ENCODE results near the gene BHLHE23. TPM values are rescaled to one million over a fixed set of nuclear protein-coding genes. Genes with fewer than 3 reads are reported as not detected.

BHLHE23 gene
- total RNA-seq, 1 donor from 2014 or later: 23.9 TPM

- Mint-ChIP-seq H3K9me3 (ENCODE audit: unreplicated experiment) (peaks cover 8% of the 10 kb centered on the region), H3K4me3 (ENCODE audit: unreplicated experiment) (peak overlapping the region; percentile 46), H3K27ac (ENCODE audit: unreplicated experiment) (no peak overlapping the region), H3K27me3 (ENCODE audit: unreplicated experiment) (peaks cover 9% of the 10 kb centered on the region), H3K4me1 (ENCODE audit: low read depth, unreplicated experiment) (peaks cover 31% of the 10 kb centered on the region), H3K36me3 (ENCODE audit: unreplicated experiment) (peaks cover 5% of the 10 kb centered on the region)
- DNase-seq: peak; percentile 26
- TF ChIP-seq, protein P1, sequence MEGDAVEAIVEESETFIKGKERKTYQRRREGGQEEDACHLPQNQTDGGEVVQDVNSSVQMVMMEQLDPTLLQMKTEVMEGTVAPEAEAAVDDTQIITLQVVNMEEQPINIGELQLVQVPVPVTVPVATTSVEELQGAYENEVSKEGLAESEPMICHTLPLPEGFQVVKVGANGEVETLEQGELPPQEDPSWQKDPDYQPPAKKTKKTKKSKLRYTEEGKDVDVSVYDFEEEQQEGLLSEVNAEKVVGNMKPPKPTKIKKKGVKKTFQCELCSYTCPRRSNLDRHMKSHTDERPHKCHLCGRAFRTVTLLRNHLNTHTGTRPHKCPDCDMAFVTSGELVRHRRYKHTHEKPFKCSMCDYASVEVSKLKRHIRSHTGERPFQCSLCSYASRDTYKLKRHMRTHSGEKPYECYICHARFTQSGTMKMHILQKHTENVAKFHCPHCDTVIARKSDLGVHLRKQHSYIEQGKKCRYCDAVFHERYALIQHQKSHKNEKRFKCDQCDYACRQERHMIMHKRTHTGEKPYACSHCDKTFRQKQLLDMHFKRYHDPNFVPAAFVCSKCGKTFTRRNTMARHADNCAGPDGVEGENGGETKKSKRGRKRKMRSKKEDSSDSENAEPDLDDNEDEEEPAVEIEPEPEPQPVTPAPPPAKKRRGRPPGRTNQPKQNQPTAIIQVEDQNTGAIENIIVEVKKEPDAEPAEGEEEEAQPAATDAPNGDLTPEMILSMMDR (IDR thresholded peaks at IDR 0.05; ENCODE audit: partially characterized antibody, unreplicated experiment): no peak
Measured at GRCh38 chr20:63022501-63022900, 15.7 kb upstream of the BHLHE23 start.

GRCh38 chr20:63021356-63022321 is 14.9 kb upstream of the BHLHE23 start:
- Mint-ChIP-seq H3K36me3 (ENCODE audit: unreplicated experiment) (peaks cover 5% of the 10 kb centered on the region), H3K27me3 (ENCODE audit: unreplicated experiment) (peaks cover 6% of the 10 kb centered on the region)

GRCh38 chr20:63020681-63021080 is 13.9 kb upstream of the BHLHE23 start:
- TF ChIP-seq, protein P1 (IDR thresholded peaks at IDR 0.05; ENCODE audit: partially characterized antibody, unreplicated experiment): no peak
- Mint-ChIP-seq H3K36me3 (ENCODE audit: unreplicated experiment) (peaks cover 5% of the 10 kb centered on the region), H3K27ac (ENCODE audit: unreplicated experiment) (peak overlapping the region; percentile 4), H3K4me1 (ENCODE audit: low read depth, unreplicated experiment) (peaks cover 27% of the 10 kb centered on the region), H3K27me3 (ENCODE audit: unreplicated experiment) (peaks cover 5% of the 10 kb centered on the region), H3K9me3 (ENCODE audit: unreplicated experiment) (peaks cover 4% of the 10 kb centered on the region), H3K4me3 (ENCODE audit: unreplicated experiment) (peak overlapping the region; percentile 9)
- no peak for DNase-seq

More at GRCh38 chr20:63021356-63022321, 14.9 kb upstream of the BHLHE23 start:
- peak overlapping the region; percentile 46 for H3K4me3 Mint-ChIP-seq (ENCODE audit: unreplicated experiment)
- peaks cover 26% of the 10 kb centered on the region for H3K4me1 Mint-ChIP-seq (ENCODE audit: low read depth, unreplicated experiment)
- H3K27ac Mint-ChIP-seq (ENCODE audit: unreplicated experiment): no peak overlapping the region
- H3K9me3 Mint-ChIP-seq (ENCODE audit: unreplicated experiment): peaks cover 4% of the 10 kb centered on the region
- TF ChIP-seq, protein P1 (IDR thresholded peaks at IDR 0.05; ENCODE audit: partially characterized antibody, unreplicated experiment): no peak
- peak; percentile 32 for DNase-seq

GRCh38 chr20:63017826-63018411 is 11.2 kb upstream of the BHLHE23 start:
- TF ChIP-seq, protein P1 (IDR thresholded peaks at IDR 0.05; ENCODE audit: partially characterized antibody, unreplicated experiment): no peak
- peaks cover 13% of the 10 kb centered on the region for H3K36me3 Mint-ChIP-seq (ENCODE audit: unreplicated experiment)
- H3K27me3 Mint-ChIP-seq (ENCODE audit: unreplicated experiment): peaks cover 10% of the 10 kb centered on the region
- peaks cover 19% of the 10 kb centered on the region for H3K9me3 Mint-ChIP-seq (ENCODE audit: unreplicated experiment)
- H3K27ac Mint-ChIP-seq (ENCODE audit: unreplicated experiment): no peak overlapping the region
- H3K4me3 Mint-ChIP-seq (ENCODE audit: unreplicated experiment): no peak overlapping the region
- DNase-seq: peak; percentile 23
- peaks cover 29% of the 10 kb centered on the region for H3K4me1 Mint-ChIP-seq (ENCODE audit: low read depth, unreplicated experiment)

All from glutamatergic neuron (in vitro differentiated cells).